Rectal smooth muscle tissue (tissue), 1 donor: Measurements from ENCODE around the gene IRS2.

Experiments
- H3K27ac ChIP-seq: one replicate; pipeline ENCODE4 v1.7.0; 2013; ENCODE audit warnings: low read depth, low read length, inconsistent platforms
- H3K27me3 ChIP-seq: one replicate; pipeline ENCODE4 v1.7.0; 2013; ENCODE audit warnings: low read length; ENCODE audit not compliant: control insufficient read depth, insufficient read depth
- H3K36me3 ChIP-seq: one replicate; pipeline ENCODE4 v1.7.0; 2013; ENCODE audit warnings: low read length; ENCODE audit not compliant: control insufficient read depth, insufficient read depth
- H3K4me1 ChIP-seq: one replicate; pipeline ENCODE4 v1.7.0; 2013; ENCODE audit warnings: low read length; ENCODE audit not compliant: control insufficient read depth, insufficient read depth
- H3K4me3 ChIP-seq: one replicate; pipeline ENCODE4 v1.7.0; 2013; ENCODE audit warnings: low read length
- H3K9ac ChIP-seq: one replicate; pipeline ENCODE4 v1.7.0; 2013; ENCODE audit warnings: low read length

The IRS2 gene

DNA sequence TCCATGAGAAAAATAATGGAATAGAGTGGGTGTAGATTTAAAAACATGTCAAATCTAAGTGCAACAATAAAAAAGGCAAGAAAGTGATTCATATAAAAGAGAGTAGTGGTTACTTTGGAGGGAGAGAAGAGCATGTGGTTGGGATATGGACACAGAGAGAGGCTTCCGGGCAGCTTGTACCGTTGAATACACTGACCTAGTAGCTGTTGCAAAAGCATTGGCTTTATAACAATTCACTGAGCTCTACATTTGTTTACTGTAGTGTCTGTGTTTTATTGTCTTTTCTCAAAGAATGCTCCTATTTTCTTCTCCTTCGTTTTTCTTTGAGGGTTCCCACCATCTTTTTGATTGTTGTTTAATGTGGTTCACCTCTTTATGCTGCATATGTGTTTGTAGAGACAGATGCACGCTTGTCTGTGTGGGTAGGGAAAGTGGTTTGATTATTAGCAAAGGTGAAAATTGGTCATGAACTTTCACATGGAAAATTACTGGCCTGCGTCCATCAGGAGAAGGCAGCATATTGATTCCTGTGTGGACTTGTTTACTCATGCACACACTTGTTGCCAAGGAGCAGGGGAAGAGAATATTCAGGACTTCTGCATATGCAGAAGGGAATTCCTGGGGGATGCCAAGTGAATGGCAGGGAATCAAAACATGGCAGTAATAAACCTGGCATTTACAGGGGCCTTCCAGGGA lies 29.9 kb upstream of the IRS2 start:
- Histone ChIP-seq H3K27ac (no peak overlapping the region), H3K9ac (no peak overlapping the region), H3K4me1 (no peaks in the 10 kb centered on the region), H3K4me3 (no peak overlapping the region), H3K27me3 (no peaks in the 10 kb centered on the region), H3K36me3 (no peaks in the 10 kb centered on the region)

DNA sequence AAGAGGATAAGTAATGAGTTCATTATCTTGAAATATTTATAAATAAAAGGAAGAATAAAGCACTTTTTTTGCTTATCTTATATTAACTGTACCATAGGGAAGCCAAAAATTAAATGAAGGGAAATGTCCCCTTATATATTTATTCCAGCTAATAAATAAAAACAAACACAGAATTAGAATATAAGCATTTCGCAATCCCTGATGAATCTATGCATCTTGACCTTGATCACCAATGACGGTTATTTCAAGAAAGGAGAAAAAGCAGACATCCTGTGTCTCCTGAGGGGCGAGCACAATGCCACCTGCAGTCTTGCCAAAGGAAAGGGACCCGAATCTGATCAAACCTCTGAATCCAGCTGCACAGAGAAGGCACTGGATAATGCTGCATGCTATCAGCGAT lies 29.3 kb upstream of the IRS2 start:
- H3K9ac ChIP-seq, result no peak overlapping the region
- no peak overlapping the region for H3K27ac ChIP-seq
- H3K36me3 ChIP-seq, result no peaks in the 10 kb centered on the region
- H3K27me3 ChIP-seq, result no peaks in the 10 kb centered on the region
- H3K4me3 ChIP-seq, result no peak overlapping the region
- H3K4me1 ChIP-seq, result no peaks in the 10 kb centered on the region

DNA sequence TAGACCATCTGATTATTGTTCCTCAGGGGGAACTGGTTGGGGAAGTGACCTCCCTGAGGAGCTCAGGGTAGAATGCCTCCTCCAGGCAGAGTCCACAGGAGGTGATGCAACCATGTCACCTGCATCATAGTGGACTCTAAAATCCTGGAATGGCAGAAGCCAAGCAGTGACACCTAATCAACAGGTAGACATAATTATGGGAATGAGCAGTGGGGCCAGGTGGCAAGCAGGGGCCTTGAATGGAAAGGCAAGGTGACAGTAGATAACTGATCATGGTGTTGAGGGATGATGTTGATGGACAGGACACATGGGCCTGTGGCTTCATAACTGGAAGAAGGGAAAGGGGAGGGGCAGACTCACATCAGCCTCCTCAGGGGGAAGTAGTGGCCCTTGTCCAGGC lies 27.3 kb upstream of the IRS2 start:
- Histone ChIP-seq H3K36me3 (no peaks in the 10 kb centered on the region), H3K9ac (no peak overlapping the region), H3K27ac (no peak overlapping the region), H3K4me1 (no peaks in the 10 kb centered on the region), H3K4me3 (no peak overlapping the region), H3K27me3 (no peaks in the 10 kb centered on the region)

DNA sequence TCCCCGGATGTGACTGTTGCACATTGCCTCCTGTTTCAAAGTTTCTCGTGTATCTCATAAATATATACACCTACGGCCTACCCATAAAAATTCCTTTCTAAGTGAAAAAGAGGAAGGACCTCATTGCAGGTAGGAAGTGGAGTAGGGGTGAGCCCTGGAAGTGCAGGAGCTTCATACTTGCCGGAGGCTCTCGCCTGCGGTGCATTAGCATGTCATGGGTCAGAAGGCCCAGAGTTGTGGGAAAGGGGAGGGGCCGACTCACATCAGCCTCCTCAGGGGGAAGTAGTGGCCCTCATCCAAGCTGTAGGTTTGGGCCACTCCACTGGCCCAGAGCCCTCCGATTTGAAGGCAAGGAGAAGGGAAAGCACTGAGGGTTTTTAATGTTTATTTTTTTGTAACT lies 26.0 kb upstream of the IRS2 start:
- Histone ChIP-seq H3K4me1 (no peaks in the 10 kb centered on the region), H3K36me3 (no peaks in the 10 kb centered on the region), H3K4me3 (no peak overlapping the region), H3K9ac (no peak overlapping the region), H3K27ac (no peak overlapping the region), H3K27me3 (no peaks in the 10 kb centered on the region)

DNA sequence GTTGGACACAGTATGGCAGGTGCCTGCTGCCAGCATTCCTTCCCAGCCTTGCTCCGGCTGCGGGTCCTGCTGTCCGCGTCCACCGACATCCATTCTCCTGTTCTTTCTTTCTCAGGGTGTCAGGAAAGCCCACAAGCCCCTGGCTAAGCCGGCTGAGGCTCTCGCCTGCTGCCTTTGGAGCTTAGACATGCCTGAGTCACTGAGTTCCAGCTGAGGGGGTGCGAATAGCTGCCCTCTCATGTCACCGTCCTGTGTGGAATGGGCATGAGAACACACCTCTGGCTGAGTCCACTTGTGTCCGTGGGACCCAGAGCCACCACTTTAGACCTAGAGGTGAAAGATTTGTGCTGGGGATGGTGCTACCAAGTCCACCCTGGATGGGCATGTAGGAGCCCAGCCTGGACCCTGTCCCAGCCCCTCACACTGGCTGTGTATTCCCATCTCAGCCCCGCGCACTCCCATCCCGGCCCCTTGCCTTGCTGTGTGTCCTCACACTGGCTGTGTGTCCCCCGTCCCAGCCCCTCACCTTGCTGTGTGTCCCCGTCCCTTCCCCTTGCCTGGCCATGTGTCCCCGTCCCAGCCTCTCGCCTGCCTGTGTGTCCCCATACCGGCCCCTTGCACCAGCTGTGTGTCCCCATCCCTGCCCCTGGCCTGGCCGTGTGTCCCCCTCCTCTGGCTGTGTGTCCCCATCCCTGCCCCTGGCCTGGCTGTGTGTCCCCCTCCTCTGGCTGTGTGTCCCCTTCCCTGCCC lies 24.6 kb upstream of the IRS2 start:
- no peaks in the 10 kb centered on the region for H3K4me1 ChIP-seq
- H3K27ac ChIP-seq, result no peak overlapping the region
- H3K9ac ChIP-seq, result no peak overlapping the region
- H3K36me3 ChIP-seq, result no peaks in the 10 kb centered on the region
- H3K4me3 ChIP-seq, result no peak overlapping the region
- H3K27me3 ChIP-seq, result no peaks in the 10 kb centered on the region

DNA sequence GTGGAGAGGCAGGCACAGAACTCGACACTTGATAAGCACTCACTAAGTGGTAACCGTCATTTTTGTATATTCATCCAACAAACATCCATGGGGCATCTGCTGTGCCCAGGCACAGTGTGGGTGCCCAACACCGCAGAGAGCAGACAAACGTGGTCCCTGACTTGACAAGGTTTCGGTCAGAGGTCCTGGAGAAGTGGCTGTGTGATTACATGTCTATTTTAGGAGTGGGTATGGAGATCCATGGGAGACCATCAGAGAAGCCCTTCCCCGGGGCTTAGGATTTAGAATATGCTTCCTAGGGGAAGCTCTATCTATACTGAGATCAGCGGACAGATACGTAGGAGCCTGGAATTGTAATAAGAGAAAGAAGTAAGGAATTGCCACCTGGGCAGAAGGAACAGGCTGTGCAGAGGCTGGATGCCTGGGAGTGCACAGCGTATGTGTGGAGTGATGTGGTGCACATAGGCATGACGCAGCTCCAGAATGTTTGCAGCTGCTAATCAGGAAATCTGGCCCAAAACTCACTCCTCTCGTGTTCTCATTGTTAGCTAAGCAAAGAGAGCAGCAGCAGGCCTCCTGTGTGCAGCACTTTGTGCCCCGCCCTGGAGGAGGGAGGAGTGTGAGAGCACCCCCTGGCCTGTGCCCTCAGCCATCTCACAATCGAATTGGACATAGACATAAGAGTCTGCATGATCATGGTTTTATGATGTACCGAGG lies 23.0 kb upstream of the IRS2 start:
- H3K27ac ChIP-seq, result no peak overlapping the region

DNA sequence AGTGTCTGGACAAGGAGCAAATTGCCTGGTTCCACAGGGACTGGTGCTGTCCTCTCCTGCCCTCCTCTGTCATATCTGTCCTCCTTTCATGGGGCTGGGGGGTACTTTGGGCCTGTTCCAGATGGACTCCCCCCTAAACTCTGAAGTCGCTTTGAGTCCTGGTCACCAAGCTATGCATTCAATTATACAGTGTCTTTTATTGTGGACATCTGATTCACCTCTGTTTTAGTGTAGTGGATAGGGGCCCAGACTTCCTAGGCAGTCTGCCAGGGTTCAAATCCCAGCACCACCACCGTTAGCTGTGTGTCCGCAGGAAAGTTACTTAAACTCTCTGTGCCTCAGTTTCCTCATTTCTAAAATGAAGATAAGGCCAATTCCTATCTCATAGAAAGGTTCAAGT lies 21.0 kb upstream of the IRS2 start:
- Histone ChIP-seq H3K9ac (no peak overlapping the region), H3K36me3 (no peaks in the 10 kb centered on the region), H3K27ac (no peak overlapping the region), H3K27me3 (no peaks in the 10 kb centered on the region), H3K4me3 (no peak overlapping the region), H3K4me1 (no peaks in the 10 kb centered on the region)

More for the DNA sequence above, 23.0 kb upstream of the IRS2 start:
- Histone ChIP-seq H3K4me1 (no peaks in the 10 kb centered on the region), H3K4me3 (no peak overlapping the region), H3K27me3 (no peaks in the 10 kb centered on the region), H3K9ac (no peak overlapping the region), H3K36me3 (no peaks in the 10 kb centered on the region)

DNA sequence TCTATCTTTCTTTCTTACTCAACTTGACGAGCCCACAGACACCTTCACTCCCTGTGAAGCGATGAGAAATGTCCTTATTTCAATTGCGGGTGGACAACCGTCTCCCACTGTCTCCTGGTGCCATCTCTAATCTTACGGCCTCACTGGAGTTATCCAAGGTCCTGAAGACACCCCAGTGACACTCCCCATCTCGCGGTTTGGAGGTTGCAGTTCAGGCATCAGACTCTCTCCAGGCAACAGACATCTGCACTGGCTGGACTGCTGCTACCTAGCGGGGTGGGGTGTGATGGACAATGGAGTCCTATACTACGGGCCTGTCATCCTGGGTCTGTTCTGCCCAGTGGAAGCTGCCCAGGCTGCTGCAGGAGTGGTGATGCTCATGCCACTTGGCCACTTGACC lies 18.3 kb upstream of the IRS2 start:
- no peak overlapping the region for H3K4me3 ChIP-seq
- H3K36me3 ChIP-seq, result no peaks in the 10 kb centered on the region
- no peaks in the 10 kb centered on the region for H3K4me1 ChIP-seq
- H3K9ac ChIP-seq, result no peak overlapping the region
- no peaks in the 10 kb centered on the region for H3K27me3 ChIP-seq
- H3K27ac ChIP-seq, result no peak overlapping the region

DNA sequence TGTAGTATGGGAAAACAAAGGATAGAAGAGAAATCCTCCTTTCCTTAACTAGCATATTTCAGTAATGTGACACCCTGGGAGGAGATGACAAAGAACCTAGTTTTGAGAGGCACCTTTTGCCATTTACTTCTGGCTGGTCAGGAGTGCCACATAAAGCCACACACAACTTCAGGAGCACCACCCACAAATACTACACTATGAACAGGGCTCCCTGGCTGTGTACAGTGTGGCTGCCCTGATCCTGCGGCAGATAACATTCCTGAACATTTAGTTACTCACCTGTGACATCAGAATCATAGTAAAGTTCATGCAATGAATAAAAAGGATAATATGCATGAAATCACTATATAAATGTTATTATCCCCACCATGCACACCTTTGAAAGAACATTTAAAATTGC lies 17.4 kb upstream of the IRS2 start:
- no peak overlapping the region for H3K27ac ChIP-seq
- no peaks in the 10 kb centered on the region for H3K4me1 ChIP-seq
- H3K27me3 ChIP-seq, result no peaks in the 10 kb centered on the region

DNA sequence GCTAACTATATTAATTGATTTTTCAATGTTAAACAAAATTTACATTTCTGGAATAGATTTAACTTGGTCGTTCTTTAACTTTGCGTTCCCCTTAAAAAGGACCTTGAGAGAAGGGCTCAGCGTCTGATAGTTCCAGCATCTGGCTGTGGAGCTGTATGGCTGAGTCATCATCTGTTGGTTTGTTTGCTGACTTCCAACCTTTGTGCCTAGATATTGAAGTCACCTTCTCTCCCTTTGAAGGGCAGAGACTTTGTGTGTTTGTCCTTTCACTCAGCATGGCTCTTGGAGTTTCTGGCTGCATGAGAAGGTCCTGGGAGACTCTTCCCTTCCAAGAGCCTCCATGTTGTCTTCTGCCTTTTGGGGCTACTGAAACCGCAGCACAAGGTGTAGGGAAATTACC lies 16.6 kb upstream of the IRS2 start:
- no peaks in the 10 kb centered on the region for H3K27me3 ChIP-seq
- no peaks in the 10 kb centered on the region for H3K4me1 ChIP-seq
- no peak overlapping the region for H3K4me3 ChIP-seq
- no peak overlapping the region for H3K9ac ChIP-seq
- H3K36me3 ChIP-seq, result no peaks in the 10 kb centered on the region
- H3K27ac ChIP-seq, result no peak overlapping the region

More for the DNA sequence above, 17.4 kb upstream of the IRS2 start:
- Histone ChIP-seq H3K4me3 (no peak overlapping the region), H3K9ac (no peak overlapping the region), H3K36me3 (no peaks in the 10 kb centered on the region)

DNA sequence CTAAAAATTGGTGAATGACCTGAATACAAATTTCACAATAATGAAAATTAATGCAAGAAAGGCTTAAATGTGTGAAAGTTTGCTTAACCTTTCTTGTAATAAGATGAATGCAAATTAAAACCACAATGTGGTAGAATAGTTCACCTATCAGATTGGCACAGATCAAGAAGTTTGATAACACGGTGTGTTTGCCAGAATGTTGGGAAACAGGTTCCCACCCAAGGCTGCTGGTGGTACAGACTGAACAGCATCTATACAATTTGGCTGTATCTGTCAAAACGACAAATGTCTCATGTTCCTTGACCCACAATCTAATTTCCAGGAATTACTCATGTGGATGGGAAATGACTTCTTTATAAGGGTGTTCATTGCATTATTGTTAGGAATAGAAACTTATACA lies 8.6 kb upstream of the IRS2 start:
- Histone ChIP-seq H3K4me3 (no peak overlapping the region), H3K4me1 (no peaks in the 10 kb centered on the region), H3K36me3 (no peaks in the 10 kb centered on the region), H3K27ac (no peak overlapping the region), H3K9ac (no peak overlapping the region), H3K27me3 (no peaks in the 10 kb centered on the region)

DNA sequence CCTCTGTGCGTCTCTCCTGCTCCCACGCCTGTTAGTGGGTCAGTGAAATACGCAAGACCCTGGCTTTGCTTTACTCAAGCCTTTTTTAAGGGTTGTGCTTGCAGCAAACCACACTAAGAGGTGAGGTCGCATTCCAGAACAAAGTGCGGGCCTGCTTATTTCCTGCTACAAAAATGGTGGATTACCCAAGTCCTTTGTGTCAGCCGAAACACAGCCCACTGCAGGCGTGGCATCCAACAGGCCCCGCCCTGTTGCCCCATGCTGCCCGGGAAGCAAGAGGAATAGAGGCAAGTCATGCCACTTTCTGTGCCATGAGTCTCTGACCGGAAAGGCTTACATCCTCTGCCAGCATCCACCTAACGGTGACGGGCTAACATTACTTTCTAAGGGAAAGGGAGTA lies 7.7 kb upstream of the IRS2 start:
- no peak overlapping the region for H3K4me3 ChIP-seq
- H3K27ac ChIP-seq, result no peak overlapping the region
- no peak overlapping the region for H3K9ac ChIP-seq
- H3K4me1 ChIP-seq, result no peaks in the 10 kb centered on the region
- no peaks in the 10 kb centered on the region for H3K36me3 ChIP-seq
- H3K27me3 ChIP-seq, result no peaks in the 10 kb centered on the region
